Liver (tissue), 9 donors: ENCODE results near the gene CDRT4. TPM values are rescaled to one million over a fixed set of nuclear protein-coding genes. Genes with fewer than 3 reads are reported as not detected.
A peak's percentile ranks its signal among the peaks of the same experiment; 100 is the strongest.

ENCODE experiments used
- DNase-seq: peaks from one replicate; pipeline ENCODE4 v3.0.0-alpha.2; 2017; ENCODE audit warnings: low spot score
- H3K27ac ChIP-seq, 2 donors: one replicate each; pipeline ENCODE4 v1.7.0; 2013; ENCODE audit warnings: inconsistent platforms in 2 of 2, low read length in 2 of 2, control low read depth in 1 of 2, low read depth in 1 of 2, mild to moderate bottlenecking in 1 of 2
- H3K27me3 ChIP-seq, 4 donors: one replicate each; pipeline versions ENCODE4 v1.6.1 to v1.7.0; 2013; ENCODE audit warnings: low read length in 3 of 4, inconsistent platforms in 1 of 4, mild to moderate bottlenecking in 1 of 4, moderate library complexity in 1 of 4; ENCODE audit not compliant: control insufficient read depth in 4 of 4, insufficient read depth in 4 of 4
- H3K36me3 ChIP-seq, 4 donors: one replicate each; pipeline versions ENCODE4 v1.6.1 to v1.7.0; 2013; ENCODE audit warnings: low read length in 3 of 4, mild to moderate bottlenecking in 3 of 4, low read depth in 1 of 4, moderate library complexity in 1 of 4; ENCODE audit not compliant: control insufficient read depth in 4 of 4, insufficient read depth in 3 of 4
- H3K4me1 ChIP-seq, 4 donors: one replicate each; pipeline versions ENCODE4 v1.6.1 to v1.7.0; 2013; ENCODE audit warnings: low read length in 3 of 4, mild to moderate bottlenecking in 3 of 4, moderate library complexity in 1 of 4; ENCODE audit not compliant: control insufficient read depth in 4 of 4, insufficient read depth in 4 of 4
- H3K4me3 ChIP-seq, 3 donors: one replicate each; pipeline versions ENCODE4 v1.6.1 to v1.7.0; 2013; ENCODE audit warnings: low read length in 3 of 3, control low read depth in 1 of 3, low read depth in 1 of 3, mild to moderate bottlenecking in 1 of 3
- H3K9ac ChIP-seq, 2 donors: one replicate each; pipeline ENCODE4 v1.7.0; 2013; ENCODE audit warnings: low read length in 2 of 2, mild to moderate bottlenecking in 2 of 2, moderate library complexity in 2 of 2, control low read depth in 1 of 2, low read depth in 1 of 2
- H3K9me3 ChIP-seq, 4 donors: one replicate each; pipeline versions ENCODE4 v1.6.1 to v1.7.0; 2013; ENCODE audit warnings: low read length in 3 of 4; ENCODE audit not compliant: control insufficient read depth in 4 of 4
- CTCF ChIP-seq: fragments of 150-350 bp; IDR thresholded peaks from 2 replicates; pipeline ENCODE4 v1.5.1; 2017; ENCODE audit warnings: improper control_type of control experiment, low read depth, low read length; ENCODE audit not compliant: missing input control
- EGR1 ChIP-seq, 2 donors: IDR thresholded peaks; 2 replicates each; pipeline ENCODE4 v1.6.1; 2016 to 2018; ENCODE audit warnings: antibody characterized with exemption in 2 of 2, low read depth in 2 of 2
- FOXA1 ChIP-seq: IDR thresholded peaks from 2 replicates; pipeline ENCODE4 v1.6.1; 2016; ENCODE audit warnings: antibody characterized with exemption
- FOXA2 ChIP-seq: IDR thresholded peaks from 2 replicates; pipeline ENCODE4 v1.6.1; 2016; ENCODE audit warnings: antibody characterized with exemption
- GABPA ChIP-seq, 2 donors: IDR thresholded peaks in 1 of 2; conservative IDR thresholded peaks in 1 of 2; 2 replicates each; pipeline ENCODE4 v1.6.1; 2016; ENCODE audit warnings: antibody characterized with exemption in 2 of 2, mild to moderate bottlenecking in 1 of 2, moderate library complexity in 1 of 2
- HNF4A ChIP-seq, 2 donors: conservative IDR thresholded peaks; 2 replicates each; pipeline ENCODE4 v1.6.1; 2016; ENCODE audit warnings: antibody characterized with exemption in 2 of 2, mild to moderate bottlenecking in 2 of 2
- HNF4G ChIP-seq: IDR thresholded peaks from 2 replicates; pipeline ENCODE4 v1.6.1; 2016; ENCODE audit warnings: antibody characterized with exemption
- JUND ChIP-seq, 2 donors: IDR thresholded peaks; 2 replicates each; pipeline ENCODE4 v1.6.1; 2016; ENCODE audit warnings: antibody characterized with exemption in 2 of 2
- MAX ChIP-seq: IDR thresholded peaks from 2 replicates; pipeline ENCODE4 v1.6.1; 2016; ENCODE audit warnings: antibody characterized with exemption
- NR2F2 ChIP-seq: IDR thresholded peaks from 2 replicates; pipeline ENCODE4 v1.6.1; 2016; ENCODE audit warnings: antibody characterized with exemption
- RAD21 ChIP-seq, 2 donors: IDR thresholded peaks; 2 replicates each; pipeline ENCODE4 v1.6.1; 2016; ENCODE audit warnings: antibody characterized with exemption in 2 of 2, mild to moderate bottlenecking in 2 of 2
- RXRA ChIP-seq, 2 donors: IDR thresholded peaks; 2 replicates each; pipeline ENCODE4 v1.6.1; 2017 to 2018; ENCODE audit warnings: antibody characterized with exemption in 2 of 2, mild to moderate bottlenecking in 1 of 2
- SP1 ChIP-seq: IDR thresholded peaks from 2 replicates; pipeline ENCODE4 v1.6.1; 2018; ENCODE audit warnings: antibody characterized with exemption, mild to moderate bottlenecking
- TAF1 ChIP-seq: conservative IDR thresholded peaks from 2 replicates; pipeline ENCODE4 v1.6.1; 2016; ENCODE audit warnings: antibody characterized with exemption, mild to moderate bottlenecking
- YY1 ChIP-seq: IDR thresholded peaks from 2 replicates; pipeline ENCODE4 v1.6.1; 2016; ENCODE audit warnings: antibody characterized with exemption, mild to moderate bottlenecking
- ZBTB33 ChIP-seq: IDR thresholded peaks from 2 replicates; pipeline ENCODE4 v1.6.1; 2016; ENCODE audit warnings: antibody characterized with exemption
- WGBS: extraction: QIAGEN DNeasy Blood & Tissue Kit; methylation state at CpG from one replicate; pipeline ENCODE4 v1.1.7; 2013; 5-methylcytosine and 5-hydroxymethylcytosine counted together
- polyA plus RNA-seq, 2 donors: library from polyadenylated mRNA; stranded (reverse) in 1 of 2; unstranded in 1 of 2; fragments of 200-250 nt in 1 of 2; fragments of >200 nt in 1 of 2; fragmentation: Nextera tagmentation in 1 of 2; extraction: Ambion mirVana in 1 of 2; gene quantifications; one replicate each; pipeline versions ENCODE4 v1.2.1 to v1.2.3, GENCODE V29; 2013 to 2015
- total RNA-seq, 2 donors: library from RNA; depleted of rRNA; stranded (reverse); fragments of >200 nt; gene quantifications; one replicate each; pipeline ENCODE4 v1.2.3, GENCODE V29; 2014
- TF ChIP-seq, protein P1 (sequence below): IDR thresholded peaks from 2 replicates; pipeline ENCODE4 v1.6.1; 2016; ENCODE audit warnings: antibody characterized with exemption, mild to moderate bottlenecking
- TF ChIP-seq, protein P2 (sequence below): IDR thresholded peaks from 2 replicates; pipeline ENCODE4 v1.6.1; 2016; ENCODE audit warnings: antibody characterized with exemption
- donor health status: healthy.
- donor health status: healthy.
- donor health status: healthy.
- donor health status: healthy.
- donor health status: healthy.

The CDRT4 gene
- total and polyA plus RNA-seq, 4 donors = 0.43 to 3.3 (median 1.8) TPM; not detected in 1

- Histone ChIP-seq H3K27me3 (no peaks in the 10 kb centered on the region), H3K27ac (no peak overlapping the region), H3K36me3 (no peaks in the 10 kb centered on the region), H3K4me3 (no peak overlapping the region), H3K4me1 (peaks cover 0 to 3% (median 0%) of the 10 kb centered on the region in 4 donors), H3K9me3 (no peaks in the 10 kb centered on the region), H3K9ac (no peak overlapping the region)
- DNase-seq = no peak
- WGBS = 76% methylated on average over 6 of the region's 6 CpGs
- TF ChIP-seq RAD21 (IDR thresholded peaks at IDR 0.05) = peak in 1 of 2 donors; percentile 5
- TF ChIP-seq GABPA (IDR thresholded peaks at IDR 0.05 in 1 of 2, conservative IDR thresholded peaks at IDR 0.05 in 1 of 2) = no peak
- TF ChIP-seq, protein P1, sequence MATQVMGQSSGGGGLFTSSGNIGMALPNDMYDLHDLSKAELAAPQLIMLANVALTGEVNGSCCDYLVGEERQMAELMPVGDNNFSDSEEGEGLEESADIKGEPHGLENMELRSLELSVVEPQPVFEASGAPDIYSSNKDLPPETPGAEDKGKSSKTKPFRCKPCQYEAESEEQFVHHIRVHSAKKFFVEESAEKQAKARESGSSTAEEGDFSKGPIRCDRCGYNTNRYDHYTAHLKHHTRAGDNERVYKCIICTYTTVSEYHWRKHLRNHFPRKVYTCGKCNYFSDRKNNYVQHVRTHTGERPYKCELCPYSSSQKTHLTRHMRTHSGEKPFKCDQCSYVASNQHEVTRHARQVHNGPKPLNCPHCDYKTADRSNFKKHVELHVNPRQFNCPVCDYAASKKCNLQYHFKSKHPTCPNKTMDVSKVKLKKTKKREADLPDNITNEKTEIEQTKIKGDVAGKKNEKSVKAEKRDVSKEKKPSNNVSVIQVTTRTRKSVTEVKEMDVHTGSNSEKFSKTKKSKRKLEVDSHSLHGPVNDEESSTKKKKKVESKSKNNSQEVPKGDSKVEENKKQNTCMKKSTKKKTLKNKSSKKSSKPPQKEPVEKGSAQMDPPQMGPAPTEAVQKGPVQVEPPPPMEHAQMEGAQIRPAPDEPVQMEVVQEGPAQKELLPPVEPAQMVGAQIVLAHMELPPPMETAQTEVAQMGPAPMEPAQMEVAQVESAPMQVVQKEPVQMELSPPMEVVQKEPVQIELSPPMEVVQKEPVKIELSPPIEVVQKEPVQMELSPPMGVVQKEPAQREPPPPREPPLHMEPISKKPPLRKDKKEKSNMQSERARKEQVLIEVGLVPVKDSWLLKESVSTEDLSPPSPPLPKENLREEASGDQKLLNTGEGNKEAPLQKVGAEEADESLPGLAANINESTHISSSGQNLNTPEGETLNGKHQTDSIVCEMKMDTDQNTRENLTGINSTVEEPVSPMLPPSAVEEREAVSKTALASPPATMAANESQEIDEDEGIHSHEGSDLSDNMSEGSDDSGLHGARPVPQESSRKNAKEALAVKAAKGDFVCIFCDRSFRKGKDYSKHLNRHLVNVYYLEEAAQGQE = no peak
- no peak for TF ChIP-seq RXRA (IDR thresholded peaks at IDR 0.05)
- peak; percentile 13 for TF ChIP-seq NR2F2
- no peak for TF ChIP-seq YY1
- TF ChIP-seq SP1 = peak; percentile 26
Observed at GRCh38 chr17:15447928-15448579, 19.4 kb downstream of the CDRT4 start.

DNA sequence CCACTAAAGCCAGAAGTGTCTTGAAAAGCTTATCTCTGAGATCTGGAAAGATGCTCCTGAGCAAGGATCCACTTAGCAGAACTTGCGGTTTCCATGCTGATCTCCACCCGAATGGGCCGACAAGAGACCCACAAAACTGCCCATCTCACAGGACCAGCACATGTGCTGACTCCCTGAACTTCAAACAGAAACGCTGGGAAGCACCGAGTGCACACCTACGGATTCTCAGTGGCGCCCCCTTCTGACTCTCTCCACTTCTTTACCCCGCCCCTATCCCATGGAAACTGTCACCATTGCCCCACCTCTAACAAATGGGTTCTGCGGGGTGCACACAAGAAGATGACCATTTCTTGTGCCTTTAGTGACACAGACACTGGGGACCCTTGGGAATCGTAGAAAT lies 21.4 kb downstream of the CDRT4 start:
- no peak for TF ChIP-seq GABPA (IDR thresholded peaks at IDR 0.05 in 1 of 2, conservative IDR thresholded peaks at IDR 0.05 in 1 of 2)
- TF ChIP-seq NR2F2 = no peak
- TF ChIP-seq FOXA2 = no peak
- TF ChIP-seq CTCF = no peak
- no peak for TF ChIP-seq RAD21 (IDR thresholded peaks at IDR 0.05)
- TF ChIP-seq, protein P2, sequence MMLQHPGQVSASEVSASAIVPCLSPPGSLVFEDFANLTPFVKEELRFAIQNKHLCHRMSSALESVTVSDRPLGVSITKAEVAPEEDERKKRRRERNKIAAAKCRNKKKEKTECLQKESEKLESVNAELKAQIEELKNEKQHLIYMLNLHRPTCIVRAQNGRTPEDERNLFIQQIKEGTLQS = no peak
- TF ChIP-seq, protein P1 = no peak
- no peak for TF ChIP-seq ZBTB33
- no peak for TF ChIP-seq EGR1 (IDR thresholded peaks at IDR 0.05; ENCODE audit: low read depth in 2 of 2)
- no peak for TF ChIP-seq SP1
- TF ChIP-seq JUND (IDR thresholded peaks at IDR 0.05) = no peak
- no peak for TF ChIP-seq HNF4G
- no peak for TF ChIP-seq YY1
- no peak for TF ChIP-seq TAF1
- no peak for TF ChIP-seq MAX
- no peak for TF ChIP-seq RXRA (IDR thresholded peaks at IDR 0.05)
- TF ChIP-seq HNF4A (conservative IDR thresholded peaks at IDR 0.05) = no peak
- no peak for TF ChIP-seq FOXA1
- H3K36me3 ChIP-seq = no peaks in the 10 kb centered on the region
- no peak for DNase-seq
- H3K27ac ChIP-seq = no peak overlapping the region
- H3K4me1 ChIP-seq = peaks cover 0 to 3% (median 0%) of the 10 kb centered on the region in 4 donors
- H3K27me3 ChIP-seq = no peaks in the 10 kb centered on the region
- H3K4me3 ChIP-seq = no peak overlapping the region
- H3K9me3 ChIP-seq = no peaks in the 10 kb centered on the region
- 85% methylated on average over 10 of the region's 10 CpGs for WGBS
- no peak overlapping the region for H3K9ac ChIP-seq
